ENCODE data around the gene KANSL1.

Gene KANSL1

GRCh38 chr17:46167267-46167666, 26.0 kb downstream of the KANSL1 start:
- no peak for DNase-seq (ENCODE audit: low read depth, low spot score)

DNA sequence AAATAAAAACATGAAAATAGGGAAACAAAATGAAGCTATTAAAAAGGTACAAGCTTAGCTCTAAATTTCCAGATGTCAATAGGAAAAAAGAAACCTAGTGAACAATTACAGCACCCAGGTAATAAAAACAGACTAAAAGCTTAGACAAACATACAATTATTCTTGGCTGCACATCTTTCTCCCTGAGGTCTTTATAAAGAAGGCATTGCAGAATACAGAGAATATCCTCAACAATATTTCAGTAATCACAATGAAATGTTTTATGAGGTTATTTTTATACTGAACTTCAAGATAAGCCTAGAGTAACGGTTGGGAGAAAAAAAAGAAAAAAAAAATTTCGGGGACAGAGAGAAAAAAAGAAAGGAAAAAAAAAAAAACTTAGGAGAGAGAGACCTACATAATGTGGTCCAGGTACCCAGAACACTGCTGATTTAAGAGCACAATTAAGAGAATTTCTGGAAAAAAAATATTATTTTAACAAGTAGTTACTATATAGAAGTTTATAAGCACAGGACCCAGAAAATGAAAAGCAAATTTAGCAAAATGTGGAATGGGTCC, 26.5 kb downstream of the KANSL1 start:
- DNase-seq (ENCODE audit: low read depth, low spot score), result no peak

DNA sequence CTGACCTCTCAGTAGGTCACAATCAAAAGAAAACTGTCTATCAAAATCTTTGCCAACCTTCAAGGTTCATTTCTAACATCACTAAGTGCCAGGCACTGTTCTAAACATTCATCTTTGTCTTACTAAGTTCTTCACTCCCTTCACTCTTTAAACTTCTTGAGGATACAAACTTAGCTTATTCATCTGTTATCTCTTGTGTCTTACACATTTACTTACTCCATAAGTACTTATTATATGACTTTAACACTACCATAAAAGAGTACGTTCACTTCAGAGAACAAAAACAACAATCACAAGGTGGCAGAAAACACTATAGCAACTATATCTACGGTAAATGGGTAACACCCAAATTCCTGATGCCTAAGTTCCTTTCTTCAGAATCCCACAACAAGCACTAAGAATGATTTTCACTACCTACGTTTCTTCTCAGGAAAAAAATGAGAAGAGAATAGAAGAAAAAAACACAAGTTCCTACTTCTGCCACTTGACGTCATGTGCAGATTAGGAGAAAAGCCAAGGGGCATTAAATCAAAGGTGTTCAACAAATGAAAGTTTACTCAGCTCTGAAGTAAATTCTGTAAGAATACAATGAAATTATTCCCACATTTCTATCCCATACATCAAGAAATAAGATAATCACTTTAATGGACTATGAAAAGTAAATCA, 29.2 kb downstream of the KANSL1 start:
- no peak for DNase-seq (ENCODE audit: low read depth, low spot score)

DNA sequence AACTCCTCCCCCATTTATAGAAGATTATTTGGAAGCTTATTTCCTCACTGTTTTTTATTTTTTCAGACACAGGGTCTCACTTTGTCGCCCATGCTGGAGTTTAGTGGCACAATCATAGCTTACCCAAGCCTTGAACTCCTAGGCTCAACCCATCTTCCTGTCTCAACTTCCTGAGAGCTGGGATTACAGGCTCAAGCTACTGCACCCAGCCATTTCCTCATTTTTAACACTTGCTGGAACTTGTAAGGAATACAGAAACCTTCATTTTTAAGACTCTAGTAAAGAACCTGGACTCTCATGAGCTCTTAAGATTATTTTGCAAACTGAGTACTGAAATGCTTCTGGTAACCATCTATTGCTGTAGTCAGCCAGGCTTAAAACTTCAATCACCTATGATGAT, 29.9 kb downstream of the KANSL1 start:
- DNase-seq (ENCODE audit: low read depth, low spot score), result no peak

- DNase-seq (ENCODE audit: low read depth, low spot score), result no peak
Measured at GRCh38 chr17:46162866-46163265, 30.4 kb downstream of the KANSL1 start.

DNA sequence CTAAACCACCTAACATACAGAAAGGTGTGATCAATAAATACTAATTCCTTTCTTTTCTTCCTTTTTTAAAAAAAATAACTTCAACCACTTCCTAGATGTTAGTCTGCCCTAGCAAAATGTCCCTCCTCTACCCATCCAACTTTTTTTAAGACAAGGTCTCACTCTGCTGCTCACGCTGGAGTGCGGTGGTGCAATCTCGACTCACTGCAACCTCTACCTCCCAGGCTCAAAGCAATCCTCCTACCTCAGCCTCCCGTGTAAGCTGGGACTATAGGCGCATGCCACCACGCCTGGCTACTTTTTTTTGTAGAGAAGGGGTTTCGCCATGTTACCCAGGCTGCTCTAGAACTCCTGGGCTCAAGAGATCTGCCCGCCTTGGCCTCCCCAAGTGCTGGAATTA, 33.1 kb downstream of the KANSL1 start:
- DNase-seq (ENCODE audit: low read depth, low spot score), result no peak

DNA sequence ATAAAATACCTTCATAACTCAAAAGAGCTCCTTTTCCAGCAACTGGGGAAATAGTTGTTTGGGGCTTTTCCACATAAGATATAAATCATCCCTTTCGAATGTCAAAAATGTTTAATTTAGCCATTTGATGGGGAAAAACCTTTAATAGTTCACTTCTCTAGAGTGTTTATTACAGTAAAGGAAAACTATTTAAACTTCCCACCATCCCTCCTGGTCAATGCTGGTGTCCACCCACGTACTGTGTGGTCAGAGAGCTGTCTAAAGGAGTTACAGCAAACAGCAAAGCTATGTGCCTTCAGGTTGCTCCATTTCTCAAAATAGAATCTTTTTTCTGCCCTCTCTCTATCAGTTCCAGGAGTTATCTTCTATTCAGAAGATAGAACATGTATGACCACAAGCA, 33.5 kb downstream of the KANSL1 start:
- no peak for DNase-seq (ENCODE audit: low read depth, low spot score)

GRCh38 chr17:46158323-46159296, 34.6 kb downstream of the KANSL1 start:
- DNase-seq (ENCODE audit: low read depth, low spot score), result no peak

GRCh38 chr17:46157443-46158062, 35.7 kb downstream of the KANSL1 start:
- DNase-seq (ENCODE audit: low read depth, low spot score), result no peak

DNA sequence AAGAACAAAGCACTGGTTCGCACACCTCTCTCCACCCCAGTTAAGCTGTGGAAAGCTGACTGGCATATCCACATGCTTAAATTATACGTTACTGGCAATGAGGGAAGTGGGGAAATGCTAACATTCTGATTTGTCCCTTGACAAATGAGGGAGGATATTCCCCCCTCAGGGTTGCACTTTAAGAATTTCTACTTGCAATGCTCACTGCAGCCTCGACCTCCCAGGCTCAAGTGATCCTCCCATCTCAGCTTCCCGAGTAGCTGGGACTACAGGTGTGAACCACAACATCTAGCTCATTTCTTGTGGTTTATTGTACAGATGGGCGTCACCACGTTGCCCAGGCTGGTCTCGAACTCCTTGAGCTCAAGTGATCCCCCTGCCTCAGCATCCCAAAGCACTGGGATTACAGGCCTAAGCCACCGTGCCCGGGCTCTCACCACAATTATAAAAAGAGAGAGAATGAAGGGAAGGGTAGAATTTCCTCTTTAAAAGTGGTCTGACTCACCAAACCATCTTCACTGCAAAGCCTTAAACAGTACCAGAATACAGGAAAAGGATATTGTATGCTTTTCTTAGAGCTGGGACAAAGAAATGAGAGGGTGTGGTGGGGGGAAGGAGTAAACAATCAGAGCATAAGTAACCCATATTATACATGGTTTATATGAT, 38.9 kb downstream of the KANSL1 start:
- DNase-seq (ENCODE audit: low read depth, low spot score), result no peak

- no peak for DNase-seq (ENCODE audit: low read depth, low spot score)
Measured at GRCh38 chr17:46152423-46152822, 40.8 kb downstream of the KANSL1 start.

DNA sequence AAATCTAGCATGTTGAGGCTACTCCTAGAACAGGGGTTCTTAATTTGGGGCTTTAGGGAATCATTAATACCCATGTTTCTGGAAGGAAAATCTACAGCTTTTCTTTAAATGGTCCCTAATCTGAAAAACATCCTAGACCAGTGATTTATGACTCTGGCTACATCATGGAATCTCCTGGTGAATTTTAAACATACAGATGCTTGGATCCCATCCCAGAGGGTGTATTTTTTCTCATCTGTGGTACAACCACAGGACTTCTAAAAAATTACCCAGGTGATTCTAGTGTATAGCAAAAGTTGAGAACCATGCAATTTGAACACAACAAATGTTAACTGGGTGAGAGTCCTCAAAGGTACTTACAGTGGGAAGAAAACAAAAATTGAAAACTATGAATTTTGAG, 41.5 kb downstream of the KANSL1 start:
- no peak for DNase-seq (ENCODE audit: low read depth, low spot score)

DNA sequence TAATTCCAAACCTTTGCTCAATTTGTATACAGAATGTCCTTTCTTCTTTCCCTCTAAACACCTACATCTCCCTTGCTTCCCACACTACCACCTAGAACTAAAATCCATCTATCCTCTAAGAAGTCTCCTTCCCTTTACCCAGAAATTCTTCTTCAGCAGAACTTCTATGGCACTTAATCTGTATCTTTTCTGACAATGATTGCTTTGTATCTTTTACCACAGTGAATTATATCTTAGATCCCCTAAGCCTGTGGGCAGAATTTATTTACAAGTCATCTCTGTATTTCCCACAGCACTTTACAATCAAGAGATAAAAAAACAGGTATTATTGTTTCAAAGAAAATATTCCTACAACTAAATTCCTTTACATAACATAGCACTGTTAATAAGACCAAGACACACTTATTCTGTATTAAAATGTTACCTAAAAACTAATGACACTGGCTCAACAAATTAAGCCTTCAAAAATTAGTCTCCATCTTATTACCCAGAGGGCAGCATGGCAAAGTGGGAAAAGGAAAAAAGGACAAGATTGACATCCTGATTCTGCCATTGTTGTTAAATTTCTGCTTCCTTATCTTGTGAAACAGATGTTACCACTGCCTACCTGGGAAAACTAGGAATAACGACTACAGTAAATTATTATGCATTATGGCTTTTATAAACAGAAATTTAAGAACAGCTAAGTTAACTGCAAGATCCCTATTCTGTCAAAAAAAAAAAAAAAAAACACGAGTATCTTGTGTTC, 42.8 kb downstream of the KANSL1 start:
- no peak for DNase-seq (ENCODE audit: low read depth, low spot score)

- DNase-seq (ENCODE audit: low read depth, low spot score), result no peak
Measured at GRCh38 chr17:46148247-46148646, 45.0 kb downstream of the KANSL1 start.

DNA sequence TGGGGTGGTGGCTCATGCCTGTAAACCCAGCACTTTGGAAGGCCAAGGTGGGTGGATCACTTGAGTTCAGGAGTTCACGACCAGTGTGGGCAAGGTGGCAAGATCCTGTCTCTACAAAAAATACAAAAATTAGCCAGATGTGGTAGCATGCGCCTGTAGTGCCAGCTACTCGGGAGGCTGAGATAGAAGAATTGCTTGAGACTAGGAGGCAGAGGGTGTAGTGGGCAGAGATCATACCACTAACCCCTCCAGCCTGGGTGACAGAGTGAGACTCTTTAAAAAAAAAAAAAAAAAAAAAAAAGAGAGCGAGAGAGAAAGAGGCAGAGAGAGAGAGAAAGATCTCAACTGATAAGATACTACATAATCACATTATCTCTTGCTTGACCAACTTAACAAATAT, 45.9 kb downstream of the KANSL1 start:
- no peak for DNase-seq (ENCODE audit: low read depth, low spot score)

DNA sequence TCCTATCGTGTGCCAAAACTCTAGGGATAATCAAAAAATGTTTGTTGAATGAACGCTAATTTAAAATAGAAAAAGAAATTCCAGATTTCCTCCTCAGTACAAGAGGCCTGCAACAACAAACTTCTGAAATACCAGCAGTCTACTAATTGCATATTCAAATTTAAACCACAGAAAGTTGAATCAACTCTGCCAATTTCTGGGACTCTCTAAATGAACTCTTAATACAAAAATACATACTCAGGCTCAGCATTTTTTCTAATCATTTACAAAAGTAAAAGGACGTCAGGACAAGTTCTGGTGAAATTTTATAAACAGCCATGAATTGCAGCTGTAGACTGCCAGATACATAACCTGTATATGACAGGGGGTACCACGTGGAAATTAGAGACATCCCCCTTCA, 49.0 kb downstream of the KANSL1 start:
- no peak for DNase-seq (ENCODE audit: low read depth, low spot score)

DNA sequence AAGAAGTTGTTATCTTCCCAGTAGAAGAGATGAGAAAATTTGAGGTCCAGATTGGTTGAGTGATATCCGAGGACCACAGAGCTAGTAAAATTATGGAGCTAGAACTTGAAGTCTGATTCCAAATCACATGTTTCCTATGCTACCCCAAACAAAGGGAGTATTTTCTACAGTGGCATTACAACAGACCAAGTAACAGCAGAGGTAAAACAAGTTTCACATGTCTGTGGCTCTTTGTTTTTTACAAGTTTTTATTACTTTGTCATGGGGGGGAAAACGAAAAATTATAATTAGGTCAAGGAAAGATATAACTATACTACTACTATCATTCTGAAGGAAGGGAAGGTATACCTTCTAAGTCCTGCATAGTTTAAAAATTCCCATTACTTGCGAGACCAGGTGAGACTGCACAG, 49.4 kb downstream of the KANSL1 start:
- DNase-seq (ENCODE audit: low read depth, low spot score), result no peak

GRCh38 chr17:46141645-46142044, 51.6 kb downstream of the KANSL1 start:
- DNase-seq (ENCODE audit: low read depth, low spot score), result no peak

- DNase-seq (ENCODE audit: low read depth, low spot score), result no peak
Measured at GRCh38 chr17:46140645-46141197, 52.5 kb downstream of the KANSL1 start.

DNA sequence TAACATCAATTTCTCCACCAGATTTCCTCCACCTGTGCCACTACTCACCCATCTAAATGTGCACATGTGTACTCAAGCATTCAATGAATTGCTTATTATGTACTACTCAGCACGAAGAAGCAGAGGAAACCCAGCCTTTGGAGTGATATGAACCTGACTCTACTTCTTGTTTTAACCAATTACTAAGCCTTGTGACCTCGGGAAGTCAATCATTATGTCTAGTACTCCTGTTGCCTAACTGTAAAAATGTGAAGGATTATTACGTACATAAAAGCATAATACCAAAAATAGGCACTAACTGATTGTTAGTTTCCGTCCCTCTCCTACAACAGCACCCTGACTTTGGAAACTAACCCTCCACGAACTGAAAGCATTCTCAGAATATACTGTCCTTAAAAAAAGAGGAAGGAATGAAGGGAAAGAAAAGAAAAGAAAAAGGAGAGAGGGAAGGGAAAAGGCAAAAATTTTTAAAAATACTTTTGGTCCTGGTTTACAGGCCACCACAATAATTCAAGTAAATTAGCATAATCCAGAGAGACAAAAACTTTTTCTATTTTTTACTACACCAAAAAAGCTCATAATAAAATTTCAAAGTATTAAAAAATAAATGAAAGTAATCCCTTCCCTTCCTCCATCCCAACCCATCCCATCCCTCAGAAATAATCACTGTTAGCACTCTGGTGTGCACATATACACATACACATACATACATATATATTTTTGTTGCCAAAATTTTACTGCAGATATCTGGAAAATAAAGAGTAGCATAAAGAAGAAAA, 53.6 kb downstream of the KANSL1 start:
- DNase-seq (ENCODE audit: low read depth, low spot score), result no peak

All from activated CD4-positive, CD25-positive, alpha-beta regulatory T cell treated with anti-CD3 and anti-CD28 coated beads, Interleukin-2, amount 50 U/mL, for 16 hours (primary cell).